ENCODE data around the gene ERO1A. TPM values are rescaled to one million over a fixed set of nuclear protein-coding genes. Genes with fewer than 3 reads are reported as not detected.

Gene ERO1A
- total and polyA plus RNA-seq, 9 of the 15 experiments (the other 6 are each of a cell fraction or from before 2014, with no cell fraction given), result 11.0 to 46.2 (median 27.6) TPM

- TF ChIP-seq SRSF1 (IDR thresholded peaks at IDR 0.05; ENCODE audit: low read depth, low read length), result no peak
- 0 out of 2 replicates have a peak, but pooled peaks have one; percentile 27 for TF ChIP-seq DPF2 (IDR thresholded peaks at IDR 0.05)
- no peak for TF ChIP-seq ZNF197 (CRISPR knock-in tag; IDR thresholded peaks at IDR 0.05; ENCODE audit: low read depth)
- peak in 1 of 2 experiments; percentile 87; a peak in 2 of 4 replicates for TF ChIP-seq RCOR1 (IDR thresholded peaks at IDR 0.05; ENCODE audit: borderline replicate concordance in 1 of 2, low read depth in 2 of 2, low read length in 2 of 2)
- peak; percentile 66 for TF ChIP-seq CBFA2T3 (IDR thresholded peaks at IDR 0.05)
- TF ChIP-seq CEBPG (CRISPR knock-in tag; IDR thresholded peaks at IDR 0.05), result 0 out of 2 replicates have a peak, but pooled peaks have one; percentile 38
- TF ChIP-seq CEBPG (tag; conservative IDR thresholded peaks at IDR 0.05 in 1 of 2, IDR thresholded peaks at IDR 0.05 in 1 of 2), result 0 out of 4 replicates have a peak, but pooled peaks of 1 of the 2 experiments have one; percentile 17
- peak; percentile 41; the same call in 1 of the 2 replicates for TF ChIP-seq PKNOX1 (IDR thresholded peaks at IDR 0.05)
- 0 out of 2 replicates have a peak, but pooled peaks have one; percentile 15 for TF ChIP-seq SOX6 (IDR thresholded peaks at IDR 0.05)
- TF ChIP-seq TAL1 (IDR thresholded peaks at IDR 0.05), result peak; percentile 26; the same call in 1 of the 2 replicates
- 0 out of 2 replicates have a peak, but pooled peaks have one; percentile 32 for TF ChIP-seq PML (IDR thresholded peaks at IDR 0.05; ENCODE audit: low read length)
- peak; percentile 67 for TF ChIP-seq TEAD4 (IDR thresholded peaks at IDR 0.05; ENCODE audit: low read length)
- TF ChIP-seq TEAD4 (CRISPR knock-in tag; IDR thresholded peaks at IDR 0.05; ENCODE audit: borderline replicate concordance), result no peak
These were observed 3.0 kb downstream of the ERO1A start (continued) for GRCh38 chr14:52692248-52692962.

All from K562 (cell line).